Adrenal gland (tissue), 5 donors: ENCODE results near the gene THUMPD2.

ENCODE experiments used
- POLR2A ChIP-seq, 2 donors: fragments of 450-650 bp; IDR thresholded peaks; one replicate each; pipeline ENCODE4 v1.6.1; 2017; ENCODE audit warnings: antibody characterized with exemption in 2 of 2, mild to moderate bottlenecking in 2 of 2, moderate library complexity in 1 of 2
- TF ChIP-seq, protein P1 (sequence below), 6 experiments: fragments of 450-650 bp in 4 of 6; fragments of 200-600 bp in 2 of 6; sonication (generic) in 1 of 6; IDR thresholded peaks; 1 replicate in 5 of 6; 2 replicates in 1 of 6; pipeline versions ENCODE4 v1.5.1 to v1.8.0; 2016 to 2021; ENCODE audit warnings: antibody characterized with exemption in 6 of 6, mild to moderate bottlenecking in 2 of 6, moderate library complexity in 1 of 6
- donor health status: DM: no; HTN: no; CAD: no.

DNA sequence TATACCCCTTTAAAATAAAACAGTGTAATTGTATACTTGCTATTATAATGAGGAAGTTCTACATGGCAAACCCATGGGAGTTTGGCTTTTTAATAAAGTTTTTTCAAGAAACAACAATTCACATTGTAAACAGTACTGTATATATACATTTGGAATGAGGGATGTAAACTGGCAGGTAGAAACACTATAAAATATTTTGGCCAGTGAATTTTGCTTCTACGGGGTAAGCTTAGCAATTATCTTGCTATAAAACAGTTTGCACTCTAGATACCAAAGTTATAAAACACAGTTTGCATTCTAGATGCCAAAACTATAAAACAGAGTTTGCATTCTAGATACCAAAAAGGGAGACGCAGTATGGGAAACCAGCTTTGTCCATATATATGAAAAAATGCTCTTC lies 16.6 kb downstream of the THUMPD2 start:
- TF ChIP-seq, protein P1, sequence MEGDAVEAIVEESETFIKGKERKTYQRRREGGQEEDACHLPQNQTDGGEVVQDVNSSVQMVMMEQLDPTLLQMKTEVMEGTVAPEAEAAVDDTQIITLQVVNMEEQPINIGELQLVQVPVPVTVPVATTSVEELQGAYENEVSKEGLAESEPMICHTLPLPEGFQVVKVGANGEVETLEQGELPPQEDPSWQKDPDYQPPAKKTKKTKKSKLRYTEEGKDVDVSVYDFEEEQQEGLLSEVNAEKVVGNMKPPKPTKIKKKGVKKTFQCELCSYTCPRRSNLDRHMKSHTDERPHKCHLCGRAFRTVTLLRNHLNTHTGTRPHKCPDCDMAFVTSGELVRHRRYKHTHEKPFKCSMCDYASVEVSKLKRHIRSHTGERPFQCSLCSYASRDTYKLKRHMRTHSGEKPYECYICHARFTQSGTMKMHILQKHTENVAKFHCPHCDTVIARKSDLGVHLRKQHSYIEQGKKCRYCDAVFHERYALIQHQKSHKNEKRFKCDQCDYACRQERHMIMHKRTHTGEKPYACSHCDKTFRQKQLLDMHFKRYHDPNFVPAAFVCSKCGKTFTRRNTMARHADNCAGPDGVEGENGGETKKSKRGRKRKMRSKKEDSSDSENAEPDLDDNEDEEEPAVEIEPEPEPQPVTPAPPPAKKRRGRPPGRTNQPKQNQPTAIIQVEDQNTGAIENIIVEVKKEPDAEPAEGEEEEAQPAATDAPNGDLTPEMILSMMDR (IDR thresholded peaks at IDR 0.05) = no peak
- TF ChIP-seq POLR2A (IDR thresholded peaks at IDR 0.05) = no peak
